Activated gamma-delta T cell treated with Interleukin-2 at 50 U/mL for 16 hours (primary cell): ENCODE results near the gene LRRC27.

Experiments used
- DNase-seq: peaks from one replicate; pipeline ENCODE4 v3.0.0-alpha.2; 2020

LRRC27 gene

GRCh38 chr10:132392811-132393694 is 61.1 kb downstream of the LRRC27 start:
- no peak for DNase-seq

GRCh38 chr10:132393695-132394181 is 61.7 kb downstream of the LRRC27 start:
- no peak for DNase-seq

- no peak for DNase-seq
These were observed 62.3 kb downstream of the LRRC27 start for GRCh38 chr10:132394201-132394811.

- no peak for DNase-seq
These were observed 63.1 kb downstream of the LRRC27 start for GRCh38 chr10:132394936-132395703.

GRCh38 chr10:132395704-132396493 is 63.9 kb downstream of the LRRC27 start:
- DNase-seq, result peak; percentile 40

- peak; percentile 61 for DNase-seq
These were observed 64.6 kb downstream of the LRRC27 start for GRCh38 chr10:132396494-132397035.

- DNase-seq, result peak; percentile 45
These were observed 65.1 kb downstream of the LRRC27 start, which contains the start of gene PWWP2B for GRCh38 chr10:132397036-132397541. TSS of gene PWWP2B (plus strand) at chr10:132397200. CDS start at chr10:132397227, 27 bp downstream.

GRCh38 chr10:132397671-132398565 is 65.9 kb downstream of the LRRC27 start:
- DNase-seq, result no peak

- DNase-seq, result no peak
These were observed 66.6 kb downstream of the LRRC27 start for GRCh38 chr10:132398566-132398991.

GRCh38 chr10:132399117-132400035 is 67.4 kb downstream of the LRRC27 start:
- no peak for DNase-seq

- no peak for DNase-seq
These were observed 68.1 kb downstream of the LRRC27 start for GRCh38 chr10:132400041-132400546.

GRCh38 chr10:132400547-132401151 is 68.7 kb downstream of the LRRC27 start:
- DNase-seq, result no peak

GRCh38 chr10:132401401-132402118 is 69.6 kb downstream of the LRRC27 start:
- no peak for DNase-seq

GRCh38 chr10:132402781-132403241 is 70.8 kb downstream of the LRRC27 start:
- DNase-seq, result no peak

GRCh38 chr10:132403511-132404168 is 71.6 kb downstream of the LRRC27 start:
- no peak for DNase-seq

- DNase-seq, result no peak
These were observed 72.3 kb downstream of the LRRC27 start for GRCh38 chr10:132404169-132404880.
